Esophagus (tissue), 2 donors: ENCODE data around the gene KPTN. TPM values are rescaled to one million over a fixed set of nuclear protein-coding genes. Genes with fewer than 3 reads are reported as not detected.

Source experiments
- H3K27ac ChIP-seq, 2 donors: one replicate each; pipeline ENCODE4 v1.5.1; 2013; ENCODE audit warnings: low read depth in 2 of 2, mild to moderate bottlenecking in 2 of 2, inconsistent platforms in 1 of 2, low read length in 1 of 2, moderate library complexity in 1 of 2
- H3K27me3 ChIP-seq, 2 donors: one replicate each; pipeline ENCODE4 v1.6.1; 2013; ENCODE audit warnings: low read length in 2 of 2, control low read depth in 1 of 2, mild to moderate bottlenecking in 1 of 2; ENCODE audit not compliant: insufficient read depth in 2 of 2, control insufficient read depth in 1 of 2
- H3K36me3 ChIP-seq, 2 donors: one replicate each; pipeline ENCODE4 v1.6.1; 2013; ENCODE audit warnings: low read length in 1 of 2; ENCODE audit not compliant: control insufficient read depth in 2 of 2, insufficient read depth in 2 of 2
- H3K4me1 ChIP-seq, 2 donors: one replicate each; pipeline ENCODE4 v1.6.1; 2013; ENCODE audit warnings: low read length in 1 of 2; ENCODE audit not compliant: control insufficient read depth in 2 of 2, insufficient read depth in 2 of 2
- H3K4me3 ChIP-seq, 2 donors: one replicate each; pipeline ENCODE4 v1.5.1; 2013; ENCODE audit warnings: low read length in 2 of 2, mild to moderate bottlenecking in 2 of 2, low read depth in 1 of 2, moderate library complexity in 1 of 2
- H3K9me3 ChIP-seq, 2 donors: one replicate each; pipeline ENCODE4 v1.6.1; 2013; ENCODE audit warnings: mild to moderate bottlenecking in 2 of 2, low read depth in 1 of 2, low read length in 1 of 2, moderate library complexity in 1 of 2; ENCODE audit not compliant: control insufficient read depth in 2 of 2, insufficient read depth in 1 of 2
- WGBS, 2 donors: extraction: QIAGEN DNeasy Blood & Tissue Kit; methylation state at CpG; one replicate each; pipeline ENCODE4 v1.1.7; 2013; 5-methylcytosine and 5-hydroxymethylcytosine counted together
- polyA plus RNA-seq, 2 donors: library from polyadenylated mRNA; stranded (reverse); fragments of 200-250 nt; gene quantifications; one replicate each; pipeline ENCODE4 v1.2.3, GENCODE V29; 2013
- donor health status: healthy with polysubstance abuse.
- donor health status: Bipolar disorder and iron deficiency.

KPTN gene
- polyA plus RNA-seq, 2 donors = 10.8 to 17.2 TPM

DNA sequence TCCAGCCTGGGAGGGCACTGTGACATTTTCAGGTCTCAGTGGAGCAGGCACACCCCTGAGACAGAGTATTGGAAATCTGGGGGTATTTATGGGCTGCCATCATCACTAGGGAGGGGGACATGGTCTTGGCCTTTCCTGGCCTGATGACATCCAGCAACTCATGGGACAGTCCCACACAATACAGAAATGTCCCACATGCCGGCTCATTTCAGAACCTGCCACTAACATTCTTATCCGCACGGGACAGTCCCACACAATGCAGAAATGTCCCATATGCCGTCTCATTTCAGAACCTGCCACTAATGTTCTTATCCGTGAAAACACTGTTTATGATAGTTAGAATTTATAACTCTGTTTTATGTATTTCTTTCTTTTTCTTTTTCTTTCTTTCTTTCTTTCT is 22.1 kb downstream of the KPTN start:
- peaks cover 4 to 6% of the 10 kb centered on the region in 2 donors for H3K9me3 ChIP-seq
- no peaks in the 10 kb centered on the region for H3K36me3 ChIP-seq
- H3K4me3 ChIP-seq = no peak overlapping the region
- peaks cover 0 to 11% of the 10 kb centered on the region in 2 donors for H3K27me3 ChIP-seq
- no peak overlapping the region for H3K27ac ChIP-seq
- whole genome bisulfite sequencing, 2 donors = 84 to 85% methylated on average over 5 of the region's 5 CpGs
- H3K4me1 ChIP-seq = peaks cover 0 to 6% of the 10 kb centered on the region in 2 donors

DNA sequence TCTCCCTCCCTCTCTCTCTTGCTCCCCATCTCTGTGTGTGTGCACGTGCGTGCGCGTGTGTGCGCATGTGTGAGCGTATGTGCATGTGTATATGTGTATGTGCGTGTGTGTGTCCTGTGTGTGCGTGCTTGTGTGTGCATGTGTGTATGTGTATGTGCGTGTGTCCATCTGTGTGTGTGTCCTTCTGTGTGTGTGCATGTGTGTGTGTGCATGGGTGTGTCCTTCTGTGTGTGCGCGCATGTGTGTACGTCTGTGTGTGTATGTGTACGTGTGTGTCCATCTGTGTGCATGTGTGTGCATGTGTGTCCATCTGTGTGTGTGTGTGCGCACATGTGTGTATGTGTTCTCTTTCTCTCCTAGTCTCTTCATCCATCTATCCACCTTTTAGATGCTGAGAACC is 24.5 kb downstream of the KPTN start:
- peaks cover 0 to 11% of the 10 kb centered on the region in 2 donors for H3K27me3 ChIP-seq
- H3K36me3 ChIP-seq = no peaks in the 10 kb centered on the region
- H3K9me3 ChIP-seq = peaks cover 4 to 11% of the 10 kb centered on the region in 2 donors
- peaks cover 0 to 7% of the 10 kb centered on the region in 2 donors for H3K4me1 ChIP-seq
- no peak overlapping the region for H3K27ac ChIP-seq
- WGBS, 2 donors = 90% methylated on average over 14 of the region's 14 CpGs
- H3K4me3 ChIP-seq = no peak overlapping the region

DNA sequence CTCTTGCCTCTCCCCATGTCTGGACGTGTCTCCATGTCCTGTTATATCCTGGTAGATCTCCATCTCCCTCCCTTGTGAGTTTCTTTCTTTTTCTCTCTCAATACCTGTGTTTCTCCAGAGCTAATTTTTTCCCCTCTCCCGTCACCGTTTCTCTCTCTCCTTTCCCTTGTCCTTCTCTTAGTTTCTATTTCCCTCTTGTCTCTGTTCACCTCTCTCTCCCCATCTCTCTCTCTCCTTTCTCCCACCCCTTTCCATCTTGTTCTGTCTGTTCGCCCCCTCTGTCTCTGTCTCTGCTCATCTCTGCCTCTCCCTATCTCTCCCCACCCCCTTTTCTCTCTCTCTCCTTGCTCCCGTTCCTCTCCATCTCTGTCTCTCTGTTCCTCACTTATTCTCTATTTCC is 25.3 kb downstream of the KPTN start:
- Histone ChIP-seq H3K27ac (no peak overlapping the region), H3K4me3 (no peak overlapping the region), H3K36me3 (no peaks in the 10 kb centered on the region), H3K4me1 (peaks cover 0 to 7% of the 10 kb centered on the region in 2 donors), H3K9me3 (peaks cover 4 to 11% of the 10 kb centered on the region in 2 donors), H3K27me3 (peaks cover 0 to 11% of the 10 kb centered on the region in 2 donors)
- 22 to 46% methylated on average over 5 of the region's 5 CpGs for WGBS, 2 donors

DNA sequence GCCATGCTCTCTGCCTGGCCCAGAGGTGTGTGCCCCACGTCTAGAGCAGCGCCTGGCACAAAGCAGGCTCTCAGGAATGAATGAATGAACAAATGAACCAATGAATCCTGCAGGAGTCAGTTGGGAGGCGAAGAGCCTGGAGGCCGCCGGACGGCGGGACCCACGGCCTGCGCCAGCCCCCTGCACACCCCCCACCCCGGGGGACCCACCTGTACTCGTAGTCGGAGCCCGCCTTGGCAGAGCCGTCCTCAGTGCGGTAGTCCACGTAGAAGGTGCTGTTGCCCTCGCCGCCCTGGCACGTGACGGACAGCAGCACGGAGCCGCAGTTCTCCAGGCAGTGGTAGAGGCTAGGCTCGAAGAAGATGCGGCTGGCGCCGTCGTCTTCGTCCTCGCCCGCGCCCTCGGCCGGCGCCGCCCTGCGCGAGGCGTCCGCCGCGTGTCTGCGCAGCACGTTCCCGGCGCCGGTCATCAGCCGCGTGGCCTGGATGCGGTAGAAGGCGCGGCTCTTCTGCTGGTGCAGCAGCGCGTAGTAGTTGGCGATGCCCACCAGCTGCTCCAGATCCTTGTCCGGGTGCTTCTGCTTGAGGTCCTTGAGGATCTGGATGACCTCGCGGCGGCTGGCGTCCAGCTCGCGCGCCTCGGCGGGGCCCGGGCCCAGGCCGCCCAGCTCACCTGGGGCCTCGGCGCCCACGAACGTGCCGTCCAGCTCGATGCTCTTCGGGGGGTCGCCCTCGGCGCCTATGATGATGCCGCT is 27.1 kb downstream of the KPTN start:
- H3K4me3 ChIP-seq = no peak overlapping the region
- H3K36me3 ChIP-seq = no peaks in the 10 kb centered on the region
- WGBS, 2 donors = 30 to 45% methylated on average over 77 of the region's 77 CpGs
- no peak overlapping the region for H3K27ac ChIP-seq
- H3K27me3 ChIP-seq = peaks cover 0 to 11% of the 10 kb centered on the region in 2 donors
- peaks cover 4 to 11% of the 10 kb centered on the region in 2 donors for H3K9me3 ChIP-seq
- peaks cover 0 to 7% of the 10 kb centered on the region in 2 donors for H3K4me1 ChIP-seq

DNA sequence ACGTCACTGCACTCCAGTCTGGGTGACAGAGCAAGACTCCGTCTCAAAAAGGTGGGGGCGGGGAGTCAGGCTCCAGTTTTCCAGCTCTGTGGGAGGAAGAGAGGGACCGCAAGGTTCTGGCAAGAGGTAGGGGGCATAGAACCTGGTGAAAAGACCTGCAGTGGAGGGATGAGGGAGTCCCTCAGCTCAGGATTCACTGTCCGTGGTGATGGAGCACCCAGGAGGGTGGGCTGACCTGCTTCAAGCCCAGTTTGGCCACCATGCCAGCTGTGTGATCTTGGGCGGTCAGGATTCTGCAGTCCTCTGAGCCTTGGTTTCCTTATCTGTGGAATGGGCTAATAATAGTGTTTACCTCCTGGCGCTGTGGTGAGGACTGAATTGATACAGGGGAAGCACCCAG is 33.5 kb downstream of the KPTN start:
- WGBS, 2 donors = 58 to 60% methylated on average over 7 of the region's 7 CpGs
- H3K27me3 ChIP-seq = peaks cover 0 to 11% of the 10 kb centered on the region in 2 donors
- no peak overlapping the region for H3K4me3 ChIP-seq
- no peak overlapping the region for H3K27ac ChIP-seq
- H3K9me3 ChIP-seq = peaks cover 6 to 9% of the 10 kb centered on the region in 2 donors
- no peaks in the 10 kb centered on the region for H3K36me3 ChIP-seq
- H3K4me1 ChIP-seq = peaks cover 0 to 12% of the 10 kb centered on the region in 2 donors

DNA sequence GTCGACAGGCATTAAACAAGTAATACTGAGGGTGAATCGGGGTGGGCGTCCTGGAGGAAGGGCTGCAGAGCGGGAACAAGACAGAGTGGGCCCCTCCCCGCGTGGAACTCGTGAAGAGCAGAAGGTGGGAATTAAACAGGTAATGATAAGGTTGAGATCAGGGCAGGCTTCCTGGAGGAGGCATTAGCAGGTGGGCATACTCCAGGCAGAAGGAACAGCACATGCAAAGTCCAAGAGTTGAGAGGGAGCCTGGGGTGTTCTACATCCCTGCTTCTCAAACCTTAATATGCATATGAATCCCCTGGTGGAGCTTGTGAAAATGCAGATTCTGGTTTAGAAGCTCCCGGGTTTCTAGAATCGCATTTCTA is 35.7 kb downstream of the KPTN start:
- WGBS, 2 donors = 30 to 32% methylated on average over 9 of the region's 9 CpGs
- H3K9me3 ChIP-seq = peaks cover 6 to 9% of the 10 kb centered on the region in 2 donors
- H3K4me1 ChIP-seq = peaks cover 0 to 17% of the 10 kb centered on the region in 2 donors
- H3K4me3 ChIP-seq = no peak overlapping the region
- no peak overlapping the region for H3K27ac ChIP-seq
- H3K27me3 ChIP-seq = peaks cover 0 to 18% of the 10 kb centered on the region in 2 donors
- no peaks in the 10 kb centered on the region for H3K36me3 ChIP-seq

DNA sequence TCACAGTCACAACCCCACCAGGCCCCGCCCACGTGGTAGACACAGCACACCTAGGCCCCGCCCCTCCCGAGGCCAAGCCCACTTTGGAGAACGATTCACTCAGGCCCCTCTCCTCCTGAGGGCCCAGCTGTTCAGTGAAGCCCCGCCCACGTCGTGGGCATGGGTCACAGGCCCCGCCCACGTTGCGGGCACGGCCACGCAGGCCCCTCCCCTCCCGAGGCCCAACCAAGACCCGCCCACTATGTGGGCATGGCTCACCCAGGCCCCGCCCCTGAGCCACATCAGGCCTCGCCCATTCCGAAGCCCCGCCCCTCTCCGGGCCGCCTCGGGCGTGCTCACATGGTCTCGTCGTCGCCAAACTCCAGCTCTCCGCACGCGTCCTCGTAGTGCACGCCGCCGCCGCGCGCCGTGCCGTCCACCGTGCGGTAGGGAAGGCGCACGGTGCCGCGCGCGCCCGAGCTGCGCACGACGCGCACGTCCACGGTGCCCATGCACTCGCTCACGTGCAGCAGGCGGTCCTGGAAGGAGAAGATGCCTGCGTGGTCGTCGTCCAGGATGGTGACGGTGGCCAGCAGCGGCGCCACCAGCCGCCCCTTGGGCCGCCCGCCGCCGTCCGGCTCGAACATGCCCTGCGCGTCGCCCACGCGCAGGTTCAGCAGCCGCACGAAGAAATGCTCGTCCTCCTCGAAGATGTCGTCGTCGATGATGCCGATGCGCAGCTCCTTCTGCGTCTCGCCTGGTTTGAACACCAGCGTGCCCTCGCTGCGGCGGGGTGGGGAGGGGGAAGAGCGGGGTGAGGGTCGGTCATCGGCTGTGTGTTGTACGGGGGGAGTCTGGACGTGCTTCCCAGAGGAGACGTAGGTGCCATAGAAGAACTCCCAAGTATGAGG is 36.3 kb downstream of the KPTN start:
- no peak overlapping the region for H3K27ac ChIP-seq
- peaks cover 0 to 17% of the 10 kb centered on the region in 2 donors for H3K4me1 ChIP-seq
- peaks cover 0 to 18% of the 10 kb centered on the region in 2 donors for H3K27me3 ChIP-seq
- 11 to 18% methylated on average over 81 to 95 of the region's 95 CpGs for WGBS, 2 donors
- H3K36me3 ChIP-seq = no peaks in the 10 kb centered on the region
- H3K4me3 ChIP-seq = peak overlapping the region in 1 of 2 donors; percentile 11
- H3K9me3 ChIP-seq = peaks cover 6 to 9% of the 10 kb centered on the region in 2 donors

DNA sequence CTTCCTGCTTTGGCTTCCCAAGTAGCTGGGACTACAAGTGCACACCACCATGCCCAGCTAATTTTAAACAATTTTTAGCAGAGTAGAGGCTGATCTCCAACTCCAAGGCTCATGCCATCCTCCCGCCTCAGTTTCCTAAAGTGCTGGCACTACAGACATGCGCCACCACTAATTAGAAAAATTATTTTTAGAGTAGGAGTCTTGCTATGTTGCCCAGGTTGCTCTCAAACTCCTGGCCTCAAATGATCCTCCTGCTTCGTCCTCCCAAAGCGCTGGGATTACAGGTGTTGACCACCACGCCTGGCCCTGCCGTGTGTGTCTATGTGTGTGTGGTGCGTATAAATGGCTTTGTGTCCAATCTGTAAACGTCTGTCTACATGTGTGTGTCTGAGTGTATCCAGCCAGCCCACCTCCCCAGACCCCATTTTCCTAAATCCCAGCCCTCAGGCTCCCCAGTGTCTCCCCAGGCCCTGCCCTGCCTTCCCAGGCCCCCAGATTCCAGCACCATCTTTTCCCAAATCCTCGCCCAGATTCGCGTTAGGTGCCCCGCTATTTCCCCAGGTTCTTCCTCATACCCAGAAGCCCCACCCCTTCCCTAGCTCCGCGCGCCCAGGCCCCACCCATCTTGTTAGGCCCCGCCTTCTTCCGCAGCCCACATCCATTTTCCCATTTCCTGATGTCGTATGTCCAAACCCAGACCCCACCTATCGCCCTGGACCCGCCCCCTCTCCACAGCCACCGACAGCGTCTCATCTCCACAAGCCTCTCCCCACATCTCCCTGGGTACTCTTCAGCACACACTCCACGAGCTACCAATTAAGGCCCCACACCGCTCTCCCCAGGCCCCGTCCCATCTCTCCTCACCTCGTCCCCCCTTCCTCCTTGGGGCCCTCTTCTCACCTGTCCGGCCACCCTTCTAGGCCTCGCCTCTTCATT is 37.2 kb downstream of the KPTN start:
- Histone ChIP-seq H3K27me3 (peaks cover 0 to 18% of the 10 kb centered on the region in 2 donors), H3K4me3 (no peak overlapping the region), H3K9me3 (peaks cover 6 to 9% of the 10 kb centered on the region in 2 donors), H3K4me1 (peaks cover 0 to 17% of the 10 kb centered on the region in 2 donors), H3K36me3 (no peaks in the 10 kb centered on the region), H3K27ac (no peak overlapping the region)
- 23 to 24% methylated on average over 28 of the region's 28 CpGs for whole genome bisulfite sequencing, 2 donors

DNA sequence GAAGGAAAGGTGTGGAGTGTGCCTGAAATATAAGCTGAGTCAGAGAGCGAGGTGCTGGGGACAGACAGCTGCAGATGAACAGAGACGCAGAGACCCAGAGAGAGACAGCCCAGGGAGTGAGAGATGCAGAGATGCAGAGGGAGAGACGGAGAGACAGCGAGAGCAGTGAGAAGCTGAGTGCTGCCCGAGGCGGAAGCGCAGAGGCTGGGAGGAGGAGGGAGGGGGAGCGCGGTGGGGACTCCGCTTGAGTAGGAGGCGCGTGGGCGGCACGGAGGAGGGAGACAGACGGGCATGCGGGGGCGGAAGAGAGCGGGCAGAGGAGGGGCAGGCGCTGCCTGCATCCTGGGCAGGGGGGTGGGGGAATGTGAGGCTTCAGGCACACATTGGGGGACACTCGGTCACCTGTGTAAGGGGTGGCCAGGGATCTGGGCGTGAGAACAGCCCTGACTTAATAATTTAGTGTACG is 38.0 kb downstream of the KPTN start:
- H3K9me3 ChIP-seq = peaks cover 6 to 9% of the 10 kb centered on the region in 2 donors
- WGBS, 2 donors = 4% methylated on average over 21 to 22 of the region's 22 CpGs
- peaks cover 0 to 17% of the 10 kb centered on the region in 2 donors for H3K4me1 ChIP-seq
- H3K36me3 ChIP-seq = no peaks in the 10 kb centered on the region
- no peak overlapping the region for H3K4me3 ChIP-seq
- H3K27me3 ChIP-seq = peaks cover 0 to 18% of the 10 kb centered on the region in 2 donors
- no peak overlapping the region for H3K27ac ChIP-seq
